GM12873 (cell line): Measurements from ENCODE around the gene ACOT7.

Source experiments
- CTCF ChIP-seq: IDR thresholded peaks from 2 replicates; pipeline ENCODE4 v1.5.1; 2012; ENCODE audit warnings: low read depth, mild to moderate bottlenecking, moderate library complexity, low read length, control low read depth; ENCODE audit not compliant: insufficient read depth; ENCODE audit errors: missing control alignments

The ACOT7 gene

GRCh38 chr1:6241887-6242740 lies 151.5 kb downstream of the ACOT7 start:
- no peak for TF ChIP-seq CTCF

GRCh38 chr1:6241107-6241886 lies 152.3 kb downstream of the ACOT7 start:
- TF ChIP-seq CTCF: no peak

DNA sequence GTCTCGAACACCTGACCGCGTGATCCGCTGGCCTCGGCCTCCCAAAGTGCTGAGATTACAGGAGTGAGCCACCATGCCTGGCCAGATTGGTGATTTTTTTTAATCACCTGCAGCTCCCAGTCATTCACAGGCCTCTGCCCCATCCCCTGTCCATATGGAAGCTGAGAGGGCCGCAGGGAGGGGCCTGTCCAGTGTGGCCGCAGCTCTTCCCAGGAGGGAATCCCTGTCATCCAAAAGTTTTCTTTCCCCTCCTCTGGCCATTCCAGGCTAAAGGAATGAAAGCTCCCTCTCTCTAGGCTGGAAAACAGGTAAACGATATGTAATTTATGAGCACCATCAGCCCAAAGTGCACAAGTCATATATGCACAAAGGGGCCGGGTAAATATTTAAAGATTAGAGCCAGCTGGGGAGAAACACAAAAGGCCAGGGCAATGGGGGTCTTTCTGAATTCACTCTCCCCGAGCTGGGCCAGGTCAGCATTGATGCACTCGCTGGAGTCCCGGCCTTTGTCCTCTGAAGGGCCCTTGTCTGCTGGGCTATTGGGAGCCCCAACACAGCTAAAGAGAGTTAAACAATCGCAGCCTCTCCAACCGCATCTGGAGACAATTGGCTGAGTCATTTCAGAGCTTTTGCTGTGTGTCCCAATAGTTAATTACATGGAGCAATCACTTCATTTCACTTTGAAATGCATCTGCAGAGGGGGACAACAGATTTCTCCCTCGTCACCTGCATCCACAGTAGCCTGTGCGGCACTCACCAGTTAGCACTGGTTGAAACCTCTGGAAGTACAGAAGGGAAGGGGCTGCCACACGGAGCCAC lies 153.4 kb downstream of the ACOT7 start:
- no peak for TF ChIP-seq CTCF

DNA sequence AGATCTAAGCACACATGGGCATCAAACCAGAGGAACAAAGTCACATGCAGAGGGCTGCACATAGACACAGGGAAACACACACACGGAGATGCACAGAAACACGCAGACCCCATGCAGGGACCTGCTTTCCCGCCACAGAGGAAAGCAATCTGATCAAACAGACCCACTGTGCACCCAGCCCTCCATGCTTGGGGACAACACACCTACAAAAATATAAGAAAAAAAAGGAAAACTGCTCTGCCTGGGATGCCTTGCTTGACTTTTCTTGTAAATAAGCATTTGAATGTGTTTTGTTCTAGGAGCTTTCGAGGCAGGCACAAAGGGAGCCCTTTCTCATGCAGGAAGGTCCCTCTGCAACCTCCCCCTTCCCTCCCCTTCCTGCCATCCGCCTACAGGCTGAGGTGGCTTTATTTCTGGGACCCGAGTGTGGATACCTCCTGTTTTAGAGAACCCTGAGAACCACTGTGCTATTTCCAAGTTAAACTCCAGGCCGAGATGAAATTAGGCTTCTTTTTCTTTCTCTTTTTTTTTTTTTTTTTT lies 154.3 kb downstream of the ACOT7 start:
- TF ChIP-seq CTCF: no peak

DNA sequence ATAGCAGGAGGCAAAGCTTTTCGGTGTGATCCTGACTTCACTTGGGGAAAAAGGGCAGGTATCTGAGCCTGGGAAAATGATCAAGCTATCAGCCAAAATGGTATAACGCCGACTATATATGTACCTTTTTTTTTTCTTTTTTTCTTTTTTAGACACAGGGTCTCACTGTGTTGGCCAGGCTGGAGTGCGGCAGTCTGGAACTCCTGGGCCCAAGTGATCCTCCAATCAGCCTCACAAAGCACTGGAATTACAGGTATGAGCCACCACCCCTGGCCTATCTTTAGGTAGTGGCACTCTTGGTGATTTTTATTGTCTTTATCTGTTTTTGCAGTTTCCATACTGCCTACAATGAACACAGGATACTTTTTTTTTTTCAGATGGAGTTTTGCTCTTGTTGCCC lies 156.5 kb downstream of the ACOT7 start:
- TF ChIP-seq CTCF: no peak

DNA sequence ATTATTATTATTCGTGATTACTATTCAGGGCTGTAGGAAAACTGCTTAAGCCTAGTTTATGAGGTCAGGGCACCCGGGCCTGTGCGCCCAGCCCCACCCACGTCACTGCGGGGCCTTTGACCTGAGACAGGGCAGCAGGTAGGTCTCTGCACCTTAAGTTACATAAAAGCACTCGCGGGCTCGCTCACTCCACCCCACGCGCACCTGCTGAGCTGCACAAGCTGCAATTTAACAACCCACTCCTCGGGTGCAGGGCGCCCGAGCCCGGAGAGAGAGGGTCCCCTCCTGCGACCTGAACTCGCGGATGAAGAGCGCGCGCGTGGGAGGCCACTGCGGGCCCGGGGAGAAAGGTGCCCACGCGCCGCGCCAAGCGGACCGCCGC lies 158.3 kb downstream of the ACOT7 start:
- no peak for TF ChIP-seq CTCF
